GM18511 (cell line): Measurements from ENCODE around the gene FXYD7.

Experiments used
- ATAC-seq: cut with Tn5 transposase; IDR thresholded peaks from one replicate; pipeline ENCODE4 v1.9.1; 2021; ENCODE audit warnings: mild to moderate bottlenecking, moderate library complexity; ENCODE audit not compliant: unreplicated experiment

FXYD7 gene

GRCh38 chr19:35162471-35163326 lies 19.6 kb downstream of the FXYD7 start:
- no peak for ATAC-seq

GRCh38 chr19:35164418-35164817 lies 21.4 kb downstream of the FXYD7 start:
- ATAC-seq, result no peak

GRCh38 chr19:35165200-35166058 lies 22.4 kb downstream of the FXYD7 start:
- ATAC-seq, result no peak

GRCh38 chr19:35166100-35167063 lies 23.3 kb downstream of the FXYD7 start:
- ATAC-seq, result no peak

GRCh38 chr19:35167251-35168119 lies 24.4 kb downstream of the FXYD7 start:
- no peak for ATAC-seq

- no peak for ATAC-seq
These were observed 25.1 kb downstream of the FXYD7 start for GRCh38 chr19:35168196-35168595.

GRCh38 chr19:35169221-35169995 lies 26.4 kb downstream of the FXYD7 start:
- no peak for ATAC-seq

- no peak for ATAC-seq
These were observed 27.5 kb downstream of the FXYD7 start for GRCh38 chr19:35170359-35171061.

GRCh38 chr19:35171730-35172129 lies 28.7 kb downstream of the FXYD7 start:
- no peak for ATAC-seq

- no peak for ATAC-seq
These were observed 31.2 kb downstream of the FXYD7 start for GRCh38 chr19:35174226-35174625.

- ATAC-seq, result no peak
These were observed 33.1 kb downstream of the FXYD7 start for GRCh38 chr19:35176181-35176570.

GRCh38 chr19:35177377-35178274 lies 34.6 kb downstream of the FXYD7 start:
- no peak for ATAC-seq

- no peak for ATAC-seq
These were observed 35.6 kb downstream of the FXYD7 start for GRCh38 chr19:35178701-35179100.

GRCh38 chr19:35179830-35180229 lies 36.8 kb downstream of the FXYD7 start:
- no peak for ATAC-seq

GRCh38 chr19:35181387-35181786 lies 38.3 kb downstream of the FXYD7 start:
- no peak for ATAC-seq

- ATAC-seq, result no peak
These were observed 41.2 kb downstream of the FXYD7 start for GRCh38 chr19:35184267-35184666.

- ATAC-seq, result no peak
These were observed 41.8 kb downstream of the FXYD7 start for GRCh38 chr19:35184884-35185283.
